Measurements from ENCODE around the gene PARVA. TPM values are rescaled to one million over a fixed set of nuclear protein-coding genes. Genes with fewer than 3 reads are reported as not detected.

The PARVA gene
- total RNA-seq, 2 experiments from 2014 or later, result not detected

- Histone ChIP-seq H2AFZ (ENCODE audit: low read length) (no peak overlapping the region), H3K36me3 (ENCODE audit: insufficient read depth, low read length) (no peaks in the 10 kb centered on the region), H3K4me2 (ENCODE audit: low read length) (no peak overlapping the region), H3K9me3 (ENCODE audit: low read length) (no peaks in the 10 kb centered on the region), H4K20me1 (ENCODE audit: insufficient read depth, low read length) (no peaks in the 10 kb centered on the region), H3K4me3 (ENCODE audit: low read depth, low read length, poor library complexity, severe bottlenecking) (no peak overlapping the region), H3K9me2 (ENCODE audit: insufficient read depth, low read length) (no peaks in the 10 kb centered on the region), H3K4me1 (ENCODE audit: insufficient read depth, low read length, poor library complexity, severe bottlenecking) (no peaks in the 10 kb centered on the region), H3K27ac (ENCODE audit: low read depth, low read length, poor library complexity, severe bottlenecking) (no peak overlapping the region), H3K79me2 (ENCODE audit: insufficient read depth, low read depth, low read length) (no peaks in the 10 kb centered on the region)
- DNase-seq (ENCODE audit: low spot score), result no peak
- CTCF ChIA-PET (ENCODE audit: unreplicated experiment), result no interaction called here
- no peak for TF ChIP-seq EZH2phosphoT487 (IDR thresholded peaks at IDR 0.05; ENCODE audit: borderline replicate concordance, low read depth, low read length)
- TF ChIP-seq CTCF (conservative IDR thresholded peaks at IDR 0.05; ENCODE audit: low read length), result no peak
- intact Hi-C loops (cut with micrococcal nuclease; ENCODE audit: unreplicated experiment), result no loop called here
- no TSS peak for BruUV-seq (replicated peaks)
- POLR2A ChIA-PET, result no interaction called here
These were observed 78.6 kb downstream of the PARVA start for GRCh38 chr11:12455938-12456337.

- ChIA-PET POLR2A (no interaction called here), CTCF (ENCODE audit: unreplicated experiment) (interaction anchor here (0.5 kb wide), 1 partner anchor 1985 kb away, joined by 3 read pairs; no protein-coding TSS in a partner anchor)
- DNase-seq (ENCODE audit: low spot score), result no peak
- H3K79me2 ChIP-seq (ENCODE audit: insufficient read depth, low read depth, low read length), result no peaks in the 10 kb centered on the region
- no peaks in the 10 kb centered on the region for H3K9me2 ChIP-seq (ENCODE audit: insufficient read depth, low read length)
- H3K4me1 ChIP-seq (ENCODE audit: insufficient read depth, low read length, poor library complexity, severe bottlenecking), result no peaks in the 10 kb centered on the region
- TF ChIP-seq EZH2phosphoT487 (IDR thresholded peaks at IDR 0.05; ENCODE audit: borderline replicate concordance, low read depth, low read length) (no peak), CTCF (conservative IDR thresholded peaks at IDR 0.05; ENCODE audit: low read length) (no peak)
- no peak overlapping the region for H2AFZ ChIP-seq (ENCODE audit: low read length)
- H3K27ac ChIP-seq (ENCODE audit: low read depth, low read length, poor library complexity, severe bottlenecking), result no peak overlapping the region
- intact Hi-C loops (cut with micrococcal nuclease; ENCODE audit: unreplicated experiment), result no loop called here
- H3K4me2 ChIP-seq (ENCODE audit: low read length), result no peak overlapping the region
- no peaks in the 10 kb centered on the region for H3K9me3 ChIP-seq (ENCODE audit: low read length)
- H3K4me3 ChIP-seq (ENCODE audit: low read depth, low read length, poor library complexity, severe bottlenecking), result no peak overlapping the region
- H3K36me3 ChIP-seq (ENCODE audit: insufficient read depth, low read length), result no peaks in the 10 kb centered on the region
- no peaks in the 10 kb centered on the region for H4K20me1 ChIP-seq (ENCODE audit: insufficient read depth, low read length)
- BruUV-seq (replicated peaks), result no TSS peak
These were observed 79.5 kb downstream of the PARVA start for GRCh38 chr11:12456651-12457579.

GRCh38 chr11:12458042-12458441, 80.7 kb downstream of the PARVA start:
- DNase-seq (ENCODE audit: low spot score), result no peak
- no peak for TF ChIP-seq EZH2phosphoT487 (IDR thresholded peaks at IDR 0.05; ENCODE audit: borderline replicate concordance, low read depth, low read length)
- TF ChIP-seq CTCF (conservative IDR thresholded peaks at IDR 0.05; ENCODE audit: low read length), result no peak
- H4K20me1 ChIP-seq (ENCODE audit: insufficient read depth, low read length), result no peaks in the 10 kb centered on the region
- no peak overlapping the region for H3K27ac ChIP-seq (ENCODE audit: low read depth, low read length, poor library complexity, severe bottlenecking)
- H3K4me2 ChIP-seq (ENCODE audit: low read length), result no peak overlapping the region
- intact Hi-C loops (cut with micrococcal nuclease; ENCODE audit: unreplicated experiment), result no loop called here
- H3K79me2 ChIP-seq (ENCODE audit: insufficient read depth, low read depth, low read length), result no peaks in the 10 kb centered on the region
- H3K4me3 ChIP-seq (ENCODE audit: low read depth, low read length, poor library complexity, severe bottlenecking), result no peak overlapping the region
- ChIA-PET POLR2A (no interaction called here), CTCF (ENCODE audit: unreplicated experiment) (no interaction called here)
- no peak overlapping the region for H2AFZ ChIP-seq (ENCODE audit: low read length)
- BruUV-seq (replicated peaks), result no TSS peak
- H3K36me3 ChIP-seq (ENCODE audit: insufficient read depth, low read length), result no peaks in the 10 kb centered on the region
- H3K9me2 ChIP-seq (ENCODE audit: insufficient read depth, low read length), result no peaks in the 10 kb centered on the region
- no peaks in the 10 kb centered on the region for H3K4me1 ChIP-seq (ENCODE audit: insufficient read depth, low read length, poor library complexity, severe bottlenecking)
- H3K9me3 ChIP-seq (ENCODE audit: low read length), result no peaks in the 10 kb centered on the region
